H1 (cell line): ENCODE measurements around the gene NCOA1. TPM values are rescaled to one million over a fixed set of nuclear protein-coding genes. Genes with fewer than 3 reads are reported as not detected.

Experiments
- CTCF ChIA-PET: fragments of 300-600 bp; sonication (Branson Sonifier 250); formaldehyde crosslinking; loops from one replicate; lab custom pipeline; 2021; ENCODE audit not compliant: partially characterized antibody; lab: Charles Lee
- POLR2A ChIA-PET: fragments of 300-600 bp; sonication (Branson Sonifier 250); formaldehyde crosslinking; loops from one replicate; lab custom pipeline; 2021; ENCODE audit warnings: inconsistent platforms; ENCODE audit not compliant: partially characterized antibody; lab: Charles Lee
- DNase-seq, 2 experiments: peaks; one replicate each; pipeline versions ENCODE4 v3.0.0 to v3.0.0-alpha.2; 2010 to 2022; ENCODE audit warnings: low spot score in 2 of 2, low read depth in 1 of 2, mixed read lengths in 1 of 2
- FAIRE-seq: peaks from 2 replicates; lab custom pipeline; 2011; peaks lifted over from hg19 to GRCh38; lab: Jason Lieb, UNC
- H2AFZ ChIP-seq: 2 replicates; pipeline ENCODE4 v1.8.1; 2012; ENCODE audit warnings: low read length, inconsistent platforms
- H2AK5ac ChIP-seq: 2 replicates; pipeline ENCODE4 v1.6.1; 2013; ENCODE audit warnings: low read depth, low read length
- H2BK120ac ChIP-seq: replicated peaks from 2 replicates; pipeline ENCODE3; 2013; ENCODE audit warnings: low read depth, low read length, inconsistent platforms
- H2BK12ac ChIP-seq: 2 replicates; pipeline ENCODE4 v1.6.1; 2013; ENCODE audit warnings: low read depth, low read length
- H2BK15ac ChIP-seq: 2 replicates; pipeline ENCODE4 v1.6.1; 2013; ENCODE audit warnings: low read length
- H2BK20ac ChIP-seq: 2 replicates; pipeline ENCODE4 v1.6.1; 2013; ENCODE audit warnings: low read length
- H2BK5ac ChIP-seq: 2 replicates; pipeline ENCODE4 v1.6.1; 2013; ENCODE audit warnings: low read depth, low read length
- H3K14ac ChIP-seq: 2 replicates; pipeline ENCODE4 v1.6.1; 2013; ENCODE audit warnings: inconsistent platforms; ENCODE audit not compliant: insufficient read length
- H3K18ac ChIP-seq: 2 replicates; pipeline ENCODE4 v1.6.1; 2013; ENCODE audit warnings: low read length; ENCODE audit errors: extremely low read depth
- H3K23ac ChIP-seq: 2 replicates; pipeline ENCODE4 v1.6.1; 2013; ENCODE audit warnings: inconsistent platforms; ENCODE audit not compliant: insufficient read length
- H3K23me2 ChIP-seq: 2 replicates; pipeline ENCODE4 v1.6.1; 2013; ENCODE audit warnings: low read depth, low read length
- H3K27ac ChIP-seq: 2 replicates; pipeline ENCODE4 v1.6.1; 2011; ENCODE audit warnings: low read depth, low read length, inconsistent platforms
- H3K27me3 ChIP-seq, 4 experiments: replicated peaks in 1 of 4; 1 replicate in 1 of 4; 2 replicates in 3 of 4; pipeline versions ENCODE4 v1.6.1 to v1.8.1; 2011 to 2013; ENCODE audit warnings: low read length in 3 of 4, mild to moderate bottlenecking in 3 of 4, inconsistent platforms in 2 of 4, mixed read lengths in 2 of 4, moderate library complexity in 1 of 4; ENCODE audit not compliant: control insufficient read depth in 3 of 4, insufficient read depth in 3 of 4; ENCODE audit errors: extremely low read depth in 1 of 4
- H3K36me3 ChIP-seq, 4 experiments: 2 replicates each; pipeline versions ENCODE4 v1.6.1 to v1.8.1; 2011 to 2013; ENCODE audit warnings: mild to moderate bottlenecking in 4 of 4, low read length in 3 of 4, moderate library complexity in 2 of 4, control low read depth in 1 of 4, inconsistent platforms in 1 of 4; ENCODE audit not compliant: insufficient read depth in 4 of 4, control insufficient read depth in 2 of 4
- H3K4ac ChIP-seq: replicated peaks from 2 replicates; pipeline ENCODE3; 2013; ENCODE audit warnings: low read length, low read depth, mixed read lengths, inconsistent platforms; ENCODE audit not compliant: insufficient read length
- H3K4me1 ChIP-seq, 4 experiments: replicated peaks in 1 of 4; 1 replicate in 1 of 4; 2 replicates in 3 of 4; pipeline versions ENCODE4 v1.6.1 to v1.8.1; 2011 to 2013; ENCODE audit warnings: low read length in 3 of 4, inconsistent platforms in 2 of 4, mixed read lengths in 1 of 4; ENCODE audit not compliant: insufficient read depth in 4 of 4, control insufficient read depth in 3 of 4
- H3K4me2 ChIP-seq, 2 experiments: 2 replicates each; pipeline versions ENCODE4 v1.6.1 to v1.8.1; 2011 to 2013; ENCODE audit warnings: low read depth in 2 of 2, low read length in 2 of 2, control low read depth in 1 of 2, inconsistent platforms in 1 of 2, mild to moderate bottlenecking in 1 of 2; ENCODE audit not compliant: insufficient read depth in 1 of 2
- H3K4me3 ChIP-seq, 4 experiments: fragments of 200-600, 300-600 bp in 1 of 4; sonication (generic), shearing (Covaris generic), sonication (Bioruptor Twin) in 1 of 4; 2 replicates each; pipeline versions ENCODE4 v1.5.1 to v1.8.1; 2011 to 2016; ENCODE audit warnings: low read length in 4 of 4, low read depth in 3 of 4, control low read depth in 2 of 4, inconsistent platforms in 2 of 4, mild to moderate bottlenecking in 2 of 4, mixed read lengths in 1 of 4, moderate library complexity in 1 of 4; ENCODE audit not compliant: insufficient read depth in 2 of 4; ENCODE audit errors: extremely low read depth in 1 of 4
- H3K56ac ChIP-seq: replicated peaks from 2 replicates; pipeline ENCODE3; 2013; ENCODE audit warnings: low read depth, mild to moderate bottlenecking, mixed read lengths, low read length, inconsistent platforms; ENCODE audit not compliant: insufficient read length
- H3K79me1 ChIP-seq: 2 replicates; pipeline ENCODE4 v1.6.1; 2013; ENCODE audit warnings: low read depth, low read length, control low read depth
- H3K79me2 ChIP-seq, 2 experiments: 2 replicates each; pipeline versions ENCODE4 v1.6.1 to v1.8.1; 2012 to 2013; ENCODE audit warnings: low read length in 2 of 2, mild to moderate bottlenecking in 2 of 2, inconsistent platforms in 1 of 2; ENCODE audit not compliant: insufficient read depth in 2 of 2, control insufficient read depth in 1 of 2
- H3K9ac ChIP-seq, 4 experiments: replicated peaks in 1 of 4; 1 replicate in 1 of 4; 2 replicates in 3 of 4; pipeline versions ENCODE4 v1.6.1 to v1.8.1; 2011 to 2013; ENCODE audit warnings: low read depth in 3 of 4, low read length in 3 of 4, control low read depth in 2 of 4, mild to moderate bottlenecking in 2 of 4, moderate library complexity in 2 of 4, inconsistent platforms in 1 of 4; ENCODE audit errors: extremely low read depth in 1 of 4
- H3K9me3 ChIP-seq, 2 experiments: 2 replicates each; pipeline versions ENCODE4 v1.6.1 to v1.8.1; 2012 to 2013; ENCODE audit warnings: mild to moderate bottlenecking in 2 of 2, moderate library complexity in 2 of 2, control low read depth in 1 of 2, inconsistent platforms in 1 of 2, low read depth in 1 of 2, low read length in 1 of 2, mixed read lengths in 1 of 2; ENCODE audit not compliant: insufficient read depth in 2 of 2
- H4K20me1 ChIP-seq, 2 experiments: replicated peaks in 1 of 2; 2 replicates each; pipeline versions ENCODE3 to v1.8.1; 2011 to 2013; ENCODE audit warnings: inconsistent platforms in 2 of 2, low read length in 2 of 2, mild to moderate bottlenecking in 1 of 2; ENCODE audit not compliant: insufficient read depth in 2 of 2, control insufficient read depth in 1 of 2
- H4K5ac ChIP-seq: 2 replicates; pipeline ENCODE4 v1.6.1; 2013; ENCODE audit warnings: low read length, low read depth, mixed read lengths, inconsistent platforms; ENCODE audit not compliant: insufficient read length
- H4K8ac ChIP-seq: 2 replicates; pipeline ENCODE4 v1.8.0; 2013; ENCODE audit warnings: mild to moderate bottlenecking, moderate library complexity, low read length, inconsistent platforms; ENCODE audit not compliant: insufficient read depth; ENCODE audit errors: extremely low read depth
- H4K91ac ChIP-seq: replicated peaks from 2 replicates; pipeline ENCODE3; 2013; ENCODE audit warnings: low read length, mixed read lengths, inconsistent platforms; ENCODE audit not compliant: insufficient read length
- ASH2L ChIP-seq: fragments of 200-600, 300-600 bp; sonication (generic); IDR thresholded peaks from one replicate; pipeline ENCODE4 v1.7.1; 2017; ENCODE audit warnings: low read length
- ATF3 ChIP-seq: IDR thresholded peaks from 2 replicates; pipeline ENCODE4 v1.6.1; 2011; ENCODE audit warnings: low read depth, mild to moderate bottlenecking, low read length; ENCODE audit not compliant: insufficient read depth
- CHD2 ChIP-seq: IDR thresholded peaks from 2 replicates; pipeline ENCODE4 v1.6.1; 2012; ENCODE audit warnings: low read length, improper control_type of control experiment
- WGBS, 2 experiments: shearing (Covaris generic) in 1 of 2; methylation state at CpG; one replicate each; pipeline versions ENCODE4 v1.1.6 to v1.1.7; 2013 to 2015; ENCODE audit warnings: low lambda C conversion rate in 2 of 2, mixed read lengths in 2 of 2, inconsistent platforms in 1 of 2, low coverage in 1 of 2, missing lambda C conversion rate in 1 of 2; ENCODE audit not compliant: insufficient replicate concordance in 2 of 2, insufficient coverage in 1 of 2, insufficient read length in 1 of 2; ENCODE audit errors: extremely low coverage in 1 of 2, missing lambda C conversion rate in 1 of 2; 5-methylcytosine and 5-hydroxymethylcytosine counted together
- polyA plus RNA-seq, 7 experiments: library from polyadenylated mRNA; depleted of rRNA in 3 of 7; stranded (reverse) in 5 of 7; unstranded in 2 of 7; fragments of >200 nt in 5 of 7; fragments of 200-250 nt in 2 of 7; gene quantifications; 1 replicate in 5 of 7; 2 replicates in 1 of 7; 4 replicates in 1 of 7; pipeline versions ENCODE4 v1.2.1 to v1.2.3, GENCODE V29; 2011 to 2013; ENCODE audit warnings: missing spikeins in 2 of 7, mixed read lengths in 2 of 7
- total RNA-seq: library from RNA; stranded (reverse); fragmentation: NEBNext Ultra II Directional; extraction: Animal tissue kit (Norgen Biotek cat#: 25700); gene quantifications from 2 replicates; pipeline ENCODE4 v1.2.1, GENCODE V29; 2021

NCOA1 gene
- total and polyA plus RNA-seq, 2 of the 8 experiments (the other 6 are each of a cell fraction or from before 2014, with no cell fraction given): 12.8 to 17.9 TPM

- POLR2A ChIA-PET: no interaction called here
- H3K79me2 ChIP-seq: peaks cover 0 to 16% of the 10 kb centered on the region in 2 experiments; a peak in 2 of 4 replicates
These were observed 20.8 kb downstream of the NCOA1 start for GRCh38 chr2:24511894-24512293.

More at GRCh38 chr2:24511894-24512293, 20.8 kb downstream of the NCOA1 start:
- no peak overlapping the region for H4K91ac ChIP-seq
- 89% methylated on average over 3 of the region's 3 CpGs; no CpG with 5 or more reads in 1 of the 2 experiments for WGBS, 2 experiments
- FAIRE-seq: no peak
- no peak overlapping the region for H2BK12ac ChIP-seq
- no peak overlapping the region for H3K27ac ChIP-seq
- no peak overlapping the region for H2BK120ac ChIP-seq
- H3K18ac ChIP-seq: no peak overlapping the region
- no peak overlapping the region for H2BK20ac ChIP-seq
- H3K23me2 ChIP-seq: no peaks in the 10 kb centered on the region; the same call in 1 of the 2 replicates
- no peak overlapping the region for H3K4ac ChIP-seq
- H4K5ac ChIP-seq: no peak overlapping the region
- H3K23ac ChIP-seq: no peak overlapping the region
- no peak overlapping the region for H4K8ac ChIP-seq
- H3K4me3 ChIP-seq: no peak overlapping the region
- no peak for DNase-seq
- H3K9me3 ChIP-seq: no peaks in the 10 kb centered on the region
- H2AFZ ChIP-seq: no peak overlapping the region
- no peak overlapping the region for H2BK5ac ChIP-seq
- H3K56ac ChIP-seq: no peak overlapping the region
- H3K9ac ChIP-seq: no peak overlapping the region
- H2BK15ac ChIP-seq: no peak overlapping the region
- H3K14ac ChIP-seq: no peak overlapping the region
- no peaks in the 10 kb centered on the region for H3K27me3 ChIP-seq
- H2AK5ac ChIP-seq: no peak overlapping the region
- TF ChIP-seq ASH2L (no peak), ATF3 (no peak), CHD2 (no peak)
- H3K36me3 ChIP-seq: no peaks in the 10 kb centered on the region
- CTCF ChIA-PET: no interaction called here
- H3K4me2 ChIP-seq: no peak overlapping the region
- H3K4me1 ChIP-seq: no peaks in the 10 kb centered on the region
- no peaks in the 10 kb centered on the region for H4K20me1 ChIP-seq
- no peaks in the 10 kb centered on the region; the same call in 1 of the 2 replicates for H3K79me1 ChIP-seq
